Measurements from ENCODE around the gene PPP1R1B.

PPP1R1B gene

GRCh38 chr17:39623356-39623950 is 3.3 kb upstream of the PPP1R1B start:
- TF ChIP-seq TCF12 (IDR thresholded peaks at IDR 0.05; ENCODE audit: low read depth) (no peak), EGR1 (IDR thresholded peaks at IDR 0.05) (no peak), USF1 (IDR thresholded peaks at IDR 0.05) (no peak), RAD21 (IDR thresholded peaks at IDR 0.05; ENCODE audit: low read depth) (peak; percentile 94)

GRCh38 chr17:39624313-39624712 is 2.4 kb upstream of the PPP1R1B start:
- TF ChIP-seq YY1 (IDR thresholded peaks at IDR 0.05; ENCODE audit: low read depth) (no peak), EGR1 (IDR thresholded peaks at IDR 0.05) (no peak), CEBPB (IDR thresholded peaks at IDR 0.05) (no peak), TCF12 (IDR thresholded peaks at IDR 0.05; ENCODE audit: low read depth) (no peak), CREB1 (IDR thresholded peaks at IDR 0.05; ENCODE audit: low read depth) (no peak), ZBTB7A (IDR thresholded peaks at IDR 0.05; ENCODE audit: low read depth) (no peak), EP300 (IDR thresholded peaks at IDR 0.05; ENCODE audit: borderline replicate concordance) (no peak), REST (IDR thresholded peaks at IDR 0.05; ENCODE audit: low read depth) (no peak), NFIC (IDR thresholded peaks at IDR 0.05) (no peak), TAF1 (IDR thresholded peaks at IDR 0.05; ENCODE audit: low read depth) (no peak), FOXM1 (IDR thresholded peaks at IDR 0.05; ENCODE audit: borderline replicate concordance, low read depth) (no peak), RAD21 (IDR thresholded peaks at IDR 0.05; ENCODE audit: low read depth) (no peak), TEAD4 (IDR thresholded peaks at IDR 0.05) (no peak), USF1 (IDR thresholded peaks at IDR 0.05) (no peak)
- TF ChIP-seq, protein P1, sequence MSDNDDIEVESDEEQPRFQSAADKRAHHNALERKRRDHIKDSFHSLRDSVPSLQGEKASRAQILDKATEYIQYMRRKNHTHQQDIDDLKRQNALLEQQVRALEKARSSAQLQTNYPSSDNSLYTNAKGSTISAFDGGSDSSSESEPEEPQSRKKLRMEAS (IDR thresholded peaks at IDR 0.05), result no peak

GRCh38 chr17:39625198-39625785 is 1.5 kb upstream of the PPP1R1B start:
- TF ChIP-seq USF1 (IDR thresholded peaks at IDR 0.05), result no peak
- TF ChIP-seq TAF1 (IDR thresholded peaks at IDR 0.05; ENCODE audit: low read depth), result no peak

DNA sequence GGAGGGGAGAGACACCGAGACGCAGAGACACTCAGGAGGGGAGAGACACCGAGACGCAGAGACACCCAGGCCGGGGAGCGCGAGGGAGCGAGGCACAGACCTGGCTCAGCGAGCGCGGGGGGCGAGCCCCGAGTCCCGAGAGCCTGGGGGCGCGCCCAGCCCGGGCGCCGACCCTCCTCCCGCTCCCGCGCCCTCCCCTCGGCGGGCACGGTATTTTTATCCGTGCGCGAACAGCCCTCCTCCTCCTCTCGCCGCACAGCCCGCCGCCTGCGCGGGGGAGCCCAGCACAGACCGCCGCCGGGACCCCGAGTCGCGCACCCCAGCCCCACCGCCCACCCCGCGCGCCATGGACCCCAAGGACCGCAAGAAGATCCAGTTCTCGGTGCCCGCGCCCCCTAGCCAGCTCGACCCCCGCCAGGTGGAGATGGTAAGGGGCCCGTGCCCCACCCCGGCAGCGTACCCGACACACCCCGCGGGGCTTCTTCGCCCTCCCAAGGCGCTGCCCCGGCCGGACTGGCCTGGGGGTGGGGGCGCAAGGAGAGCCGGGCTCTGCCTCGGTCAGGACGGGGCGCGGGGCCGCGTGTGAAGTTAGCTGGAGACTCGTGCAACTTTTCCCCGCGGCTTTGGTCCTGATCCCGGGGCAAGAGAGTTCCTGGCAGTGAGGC is 427 bp downstream of the PPP1R1B start:
- TF ChIP-seq, protein P1 (IDR thresholded peaks at IDR 0.05), result no peak
- TF ChIP-seq FOXM1 (IDR thresholded peaks at IDR 0.05; ENCODE audit: borderline replicate concordance, low read depth), result no peak
- 0 out of 2 replicates have a peak, but pooled peaks have one; percentile 23 for TF ChIP-seq ZBTB7A (IDR thresholded peaks at IDR 0.05; ENCODE audit: low read depth)
- no peak for TF ChIP-seq CEBPB (IDR thresholded peaks at IDR 0.05)
- TF ChIP-seq EGR1 (IDR thresholded peaks at IDR 0.05), result no peak

DNA sequence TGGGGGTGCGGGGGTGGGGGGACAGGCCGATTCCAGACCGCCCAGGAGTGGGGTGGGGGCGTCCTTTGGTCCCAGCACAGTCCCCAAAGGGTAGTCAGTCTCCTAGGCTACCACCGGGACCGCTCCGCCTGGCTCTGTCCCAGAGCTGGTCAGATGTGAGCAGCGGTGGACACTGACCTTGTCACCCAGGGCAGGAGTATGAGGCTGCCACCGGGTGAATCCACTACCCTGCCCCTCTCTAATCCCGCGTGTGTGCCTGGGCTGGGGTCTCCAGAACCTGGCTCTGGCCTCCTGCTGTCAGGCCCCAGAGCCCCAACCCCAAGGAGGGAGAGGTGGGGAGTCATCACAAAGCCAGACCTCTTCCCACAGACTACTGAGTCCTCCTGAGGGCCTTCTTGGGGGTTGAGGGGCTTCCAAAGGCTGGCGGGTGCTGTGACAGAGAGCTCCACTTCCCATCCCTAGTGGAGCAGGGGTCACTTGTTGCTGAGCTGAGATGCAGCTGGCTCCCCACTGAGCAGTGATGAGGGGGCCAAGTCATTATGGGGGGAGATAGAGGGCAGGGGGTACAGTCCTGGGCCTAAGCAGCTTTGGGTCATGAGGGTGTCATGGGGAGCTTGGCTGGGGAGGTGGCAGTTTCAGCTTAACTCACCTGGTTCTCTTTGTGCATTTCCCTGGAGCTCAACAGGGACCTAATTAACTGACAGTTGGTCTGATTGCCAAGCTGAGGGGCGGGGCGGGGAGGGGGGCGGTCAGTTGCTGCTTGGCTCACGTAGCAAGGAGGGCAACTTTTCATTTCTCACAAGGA is 1.2 kb downstream of the PPP1R1B start:
- no peak for TF ChIP-seq NFIC (IDR thresholded peaks at IDR 0.05)
- TF ChIP-seq FOXM1 (IDR thresholded peaks at IDR 0.05; ENCODE audit: borderline replicate concordance, low read depth), result no peak
- no peak for TF ChIP-seq EGR1 (IDR thresholded peaks at IDR 0.05)
- no peak for TF ChIP-seq YY1 (IDR thresholded peaks at IDR 0.05; ENCODE audit: low read depth)
- no peak for TF ChIP-seq CREB1 (IDR thresholded peaks at IDR 0.05; ENCODE audit: low read depth)
- no peak for TF ChIP-seq RAD21 (IDR thresholded peaks at IDR 0.05; ENCODE audit: low read depth)

- TF ChIP-seq RAD21 (IDR thresholded peaks at IDR 0.05; ENCODE audit: low read depth) (no peak), NFIC (IDR thresholded peaks at IDR 0.05) (no peak), CREB1 (IDR thresholded peaks at IDR 0.05; ENCODE audit: low read depth) (no peak), TCF12 (IDR thresholded peaks at IDR 0.05; ENCODE audit: low read depth) (no peak), EP300 (IDR thresholded peaks at IDR 0.05; ENCODE audit: borderline replicate concordance) (no peak), TAF1 (IDR thresholded peaks at IDR 0.05; ENCODE audit: low read depth) (no peak), USF1 (IDR thresholded peaks at IDR 0.05) (no peak), CEBPB (IDR thresholded peaks at IDR 0.05) (no peak), ZBTB7A (IDR thresholded peaks at IDR 0.05; ENCODE audit: low read depth) (no peak), REST (IDR thresholded peaks at IDR 0.05; ENCODE audit: low read depth) (no peak), TEAD4 (IDR thresholded peaks at IDR 0.05) (no peak), FOXM1 (IDR thresholded peaks at IDR 0.05; ENCODE audit: borderline replicate concordance, low read depth) (no peak), YY1 (IDR thresholded peaks at IDR 0.05; ENCODE audit: low read depth) (no peak), EGR1 (IDR thresholded peaks at IDR 0.05) (no peak)
- TF ChIP-seq, protein P1 (IDR thresholded peaks at IDR 0.05), result no peak
These were observed 2.1 kb downstream of the PPP1R1B start for GRCh38 chr17:39628655-39629493.

Data from Ishikawa (cell line).